Fibroblast of mammary gland (primary cell): ENCODE measurements around the gene GABBR1.

Source experiments
- DNase-seq: peaks from one replicate; pipeline ENCODE4 v3.0.0-alpha.2; 2010; ENCODE audit warnings: low read depth
- H3K4me3 ChIP-seq: 2 replicates; pipeline ENCODE4 v1.5.1; 2011; ENCODE audit warnings: low read depth, mild to moderate bottlenecking, low read length, moderate library complexity; ENCODE audit not compliant: control insufficient read depth
- CTCF ChIP-seq: conservative IDR thresholded peaks from 2 replicates; pipeline ENCODE4 v1.5.1; 2011; ENCODE audit warnings: low read depth, low read length, inconsistent platforms; ENCODE audit not compliant: control insufficient read depth, insufficient read depth

Gene GABBR1

GRCh38 chr6:29593199-29593855, 39.7 kb downstream of the GABBR1 start:
- no peak overlapping the region for H3K4me3 ChIP-seq
- no peak for DNase-seq
- TF ChIP-seq CTCF = no peak

- no peak for DNase-seq
- no peak for TF ChIP-seq CTCF
- H3K4me3 ChIP-seq = no peak overlapping the region
These were observed 41.3 kb downstream of the GABBR1 start for GRCh38 chr6:29591677-29592076.

GRCh38 chr6:29590218-29590808, 42.7 kb downstream of the GABBR1 start:
- no peak for TF ChIP-seq CTCF
- no peak for DNase-seq
- no peak overlapping the region for H3K4me3 ChIP-seq

GRCh38 chr6:29589423-29590048, 43.4 kb downstream of the GABBR1 start:
- H3K4me3 ChIP-seq = no peak overlapping the region
- peak; percentile 55 for DNase-seq
- peak; percentile 99 for TF ChIP-seq CTCF

- no peak for DNase-seq
- no peak for TF ChIP-seq CTCF
- H3K4me3 ChIP-seq = no peak within 1 kb of the TSS
These were observed 48.2 kb downstream of the GABBR1 start, which contains the start of gene OR2H2 for GRCh38 chr6:29584821-29585220. Gene OR2H2 (plus strand): TSS chr6:29585121. CDS start chr6:29587945, 2,824 bp downstream.

GRCh38 chr6:29577544-29577943, 55.4 kb downstream of the GABBR1 start:
- no peak for TF ChIP-seq CTCF
- no peak overlapping the region for H3K4me3 ChIP-seq
- no peak for DNase-seq
